NK-92 (cell line): ENCODE results near the gene ZSCAN31.

Source experiments
- DNase-seq: peaks from one replicate; lab custom pipeline; 2025; ENCODE audit not compliant: unreplicated experiment; lab: John Stamatoyannopoulos, UW

The ZSCAN31 gene

GRCh38 chr6:28353981-28354676 is 18.2 kb upstream of the ZSCAN31 start:
- DNase-seq, result no peak

GRCh38 chr6:28353356-28353755 is 17.4 kb upstream of the ZSCAN31 start:
- no peak for DNase-seq

- no peak for DNase-seq
These were observed 15.6 kb upstream of the ZSCAN31 start for GRCh38 chr6:28351493-28351925.

GRCh38 chr6:28351087-28351486 is 15.1 kb upstream of the ZSCAN31 start:
- DNase-seq, result no peak

- DNase-seq, result no peak
These were observed 14.2 kb upstream of the ZSCAN31 start, which contains the start of gene ZKSCAN3 for GRCh38 chr6:28349892-28350737. Gene ZKSCAN3 (plus strand): TSS chr6:28349947. CDS start chr6:28359587, 9,640 bp downstream.

- DNase-seq, result no peak
These were observed 13.5 kb upstream of the ZSCAN31 start for GRCh38 chr6:28349344-28349891.

- no peak for DNase-seq
These were observed 11.2 kb upstream of the ZSCAN31 start for GRCh38 chr6:28347119-28347518.

GRCh38 chr6:28345201-28345600 is 9.3 kb upstream of the ZSCAN31 start:
- DNase-seq, result no peak

- no peak for DNase-seq
These were observed 8.1 kb upstream of the ZSCAN31 start for GRCh38 chr6:28343898-28344677.

GRCh38 chr6:28340310-28341095 is 4.6 kb upstream of the ZSCAN31 start:
- no peak for DNase-seq

GRCh38 chr6:28337121-28337520 is 1.2 kb upstream of the ZSCAN31 start:
- no peak for DNase-seq

GRCh38 chr6:28336284-28337120 is 554 bp upstream of the ZSCAN31 start:
- DNase-seq, result no peak

- no peak for DNase-seq
These were observed 846 bp downstream of the ZSCAN31 start for GRCh38 chr6:28335040-28335563.

GRCh38 chr6:28334286-28335039 is 1.5 kb downstream of the ZSCAN31 start:
- no peak for DNase-seq

- no peak for DNase-seq
These were observed 2.3 kb downstream of the ZSCAN31 start for GRCh38 chr6:28333599-28334018.

GRCh38 chr6:28333047-28333446 is 2.9 kb downstream of the ZSCAN31 start:
- DNase-seq, result no peak

- DNase-seq, result no peak
These were observed 5.9 kb downstream of the ZSCAN31 start for GRCh38 chr6:28330041-28330440.

- DNase-seq, result no peak
These were observed 9.5 kb downstream of the ZSCAN31 start for GRCh38 chr6:28326371-28326948.
